Measurements from ENCODE around the gene ADAMTS17. TPM values are rescaled to one million over a fixed set of nuclear protein-coding genes. Genes with fewer than 3 reads are reported as not detected.

ADAMTS17 gene
- polyA plus RNA-seq, 2 of the 4 experiments (the other 2 are of a cell fraction): 0.05 TPM; not detected in 1

DNA sequence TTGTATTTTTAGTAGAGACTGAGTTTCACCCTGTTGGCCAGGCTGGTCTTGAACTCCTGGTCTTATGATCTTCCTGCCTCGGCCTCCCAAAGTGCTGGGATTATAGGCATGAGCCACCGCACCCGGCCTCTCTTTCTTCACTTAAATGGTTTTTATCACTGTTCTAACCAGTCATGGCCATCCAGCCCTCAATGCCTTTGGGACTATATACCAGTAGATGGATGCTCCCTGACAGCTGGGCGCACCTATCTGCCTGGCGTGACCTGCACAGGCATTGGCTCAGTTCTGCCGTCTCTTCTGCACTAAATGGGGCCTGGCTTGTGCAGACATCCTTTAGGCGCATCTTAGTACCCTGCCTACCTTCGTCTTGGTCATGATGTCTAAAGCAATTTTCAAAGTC, 233.4 kb downstream of the ADAMTS17 start:
- ATAC-seq (no peak), DNase-seq (ENCODE audit: low read depth in 1 of 2, low spot score in 1 of 2) (no peak), FAIRE-seq (no peak)
- Histone ChIP-seq H3K4me3 (no peak overlapping the region), H3K9me3 (no peaks in the 10 kb centered on the region), H3K4me2 (no peak overlapping the region), H3K4me1 (peaks cover 5% of the 10 kb centered on the region; the same call in 1 of the 3 replicates), H3K27ac (no peak overlapping the region)
- ChIA-PET CTCF (interaction anchor here (1.2 kb wide), 2 partner anchors 15 to 230 kb away, joined by 3 read pairs; no protein-coding TSS in a partner anchor), POLR2A (no interaction called here)
- TF ChIP-seq ZNF302 (CRISPR knock-in tag; IDR thresholded peaks at IDR 0.05): no peak
- no peak for TF ChIP-seq RARB (CRISPR knock-in tag; IDR thresholded peaks at IDR 0.05)
- TF ChIP-seq HOXB13 (CRISPR knock-in tag; IDR thresholded peaks at IDR 0.05; ENCODE audit: low read depth): no peak
- TF ChIP-seq, protein P1, sequence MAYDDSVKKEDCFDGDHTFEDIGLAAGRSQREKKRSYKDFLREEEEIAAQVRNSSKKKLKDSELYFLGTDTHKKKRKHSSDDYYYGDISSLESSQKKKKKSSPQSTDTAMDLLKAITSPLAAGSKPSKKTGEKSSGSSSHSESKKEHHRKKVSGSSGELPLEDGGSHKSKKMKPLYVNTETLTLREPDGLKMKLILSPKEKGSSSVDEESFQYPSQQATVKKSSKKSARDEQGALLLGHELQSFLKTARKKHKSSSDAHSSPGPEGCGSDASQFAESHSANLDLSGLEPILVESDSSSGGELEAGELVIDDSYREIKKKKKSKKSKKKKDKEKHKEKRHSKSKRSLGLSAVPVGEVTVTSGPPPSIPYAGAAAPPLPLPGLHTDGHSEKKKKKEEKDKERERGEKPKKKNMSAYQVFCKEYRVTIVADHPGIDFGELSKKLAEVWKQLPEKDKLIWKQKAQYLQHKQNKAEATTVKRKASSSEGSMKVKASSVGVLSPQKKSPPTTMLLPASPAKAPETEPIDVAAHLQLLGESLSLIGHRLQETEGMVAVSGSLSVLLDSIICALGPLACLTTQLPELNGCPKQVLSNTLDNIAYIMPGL (CRISPR knock-in tag; IDR thresholded peaks at IDR 0.05; ENCODE audit: borderline replicate concordance): no peak
- no peak for TF ChIP-seq RAD21 (conservative IDR thresholded peaks at IDR 0.05 in 1 of 2, IDR thresholded peaks at IDR 0.05 in 1 of 2)
- TF ChIP-seq SREBF2 (IDR thresholded peaks at IDR 0.05): no peak
- no peak for TF ChIP-seq ZFP36 (IDR thresholded peaks at IDR 0.05; ENCODE audit: borderline replicate concordance, partially characterized antibody)
- no peak for TF ChIP-seq CHD2 (IDR thresholded peaks at IDR 0.05; ENCODE audit: low read length, partially characterized antibody)
- no peak for TF ChIP-seq HEYL (CRISPR knock-in tag; IDR thresholded peaks at IDR 0.05)
- no peak for TF ChIP-seq FOXS1 (CRISPR knock-in tag; IDR thresholded peaks at IDR 0.05)
- TF ChIP-seq NPAS2 (CRISPR knock-in tag; IDR thresholded peaks at IDR 0.05; ENCODE audit: borderline replicate concordance): no peak
- TF ChIP-seq HES2 (IDR thresholded peaks at IDR 0.05): no peak
- no peak for TF ChIP-seq POLR2AphosphoS2 (conservative IDR thresholded peaks at IDR 0.05; ENCODE audit: low read length)
- no peak for TF ChIP-seq E2F6 (IDR thresholded peaks at IDR 0.05; ENCODE audit: borderline replicate concordance, low read depth)
- no peak for TF ChIP-seq GATA3 (IDR thresholded peaks at IDR 0.05; ENCODE audit: borderline replicate concordance)
- TF ChIP-seq TFCP2L1 (CRISPR knock-in tag; IDR thresholded peaks at IDR 0.05): no peak
- TF ChIP-seq RNF2 (IDR thresholded peaks at IDR 0.05; ENCODE audit: borderline replicate concordance, low read depth): no peak
- WGBS (ENCODE audit: missing lambda C conversion rate): 51% methylated on average over 8 of the region's 8 CpGs

DNA sequence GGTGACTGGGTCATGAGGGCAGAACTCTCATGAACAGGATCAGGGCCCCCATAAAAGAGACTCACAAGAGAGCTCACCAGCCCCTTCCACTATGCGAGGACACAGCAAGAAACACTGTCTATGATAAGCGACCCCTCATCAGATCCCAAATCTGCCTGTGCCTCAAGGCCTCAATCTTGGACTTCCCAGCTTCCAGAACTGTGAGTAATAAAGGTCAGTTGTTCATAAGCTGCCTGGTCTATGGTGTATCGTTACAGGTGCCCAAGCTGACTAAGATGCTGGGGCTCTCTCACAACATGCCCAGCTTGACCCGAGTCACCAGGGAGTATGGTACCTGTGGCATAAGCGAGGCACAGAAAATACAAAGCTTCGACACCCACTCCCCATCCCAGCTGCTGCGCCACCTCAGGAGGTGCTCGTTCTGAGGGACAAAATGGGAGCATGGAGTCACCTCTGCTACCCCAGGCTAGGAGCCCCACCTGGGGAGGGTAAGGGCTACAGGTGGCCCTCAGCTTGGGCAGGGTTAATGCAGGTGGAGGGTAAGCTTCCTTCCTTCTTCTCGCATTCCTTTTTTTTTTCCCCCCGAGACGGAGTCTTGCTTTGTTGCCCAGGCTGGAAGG, 234.1 kb downstream of the ADAMTS17 start:
- TF ChIP-seq JUN (IDR thresholded peaks at IDR 0.05): no peak
- TF ChIP-seq TFCP2L1 (CRISPR knock-in tag; IDR thresholded peaks at IDR 0.05): no peak
- TF ChIP-seq CTCF (IDR thresholded peaks at IDR 0.05): no peak
- TF ChIP-seq, protein P2, sequence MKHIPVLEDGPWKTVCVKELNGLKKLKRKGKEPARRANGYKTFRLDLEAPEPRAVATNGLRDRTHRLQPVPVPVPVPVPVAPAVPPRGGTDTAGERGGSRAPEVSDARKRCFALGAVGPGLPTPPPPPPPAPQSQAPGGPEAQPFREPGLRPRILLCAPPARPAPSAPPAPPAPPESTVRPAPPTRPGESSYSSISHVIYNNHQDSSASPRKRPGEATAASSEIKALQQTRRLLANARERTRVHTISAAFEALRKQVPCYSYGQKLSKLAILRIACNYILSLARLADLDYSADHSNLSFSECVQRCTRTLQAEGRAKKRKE (CRISPR knock-in tag; IDR thresholded peaks at IDR 0.05; ENCODE audit: low read depth): no peak
- TF ChIP-seq ELK1 (IDR thresholded peaks at IDR 0.05; ENCODE audit: low read depth, low read length): no peak
- no peak for TF ChIP-seq PHF8 (IDR thresholded peaks at IDR 0.05; ENCODE audit: borderline replicate concordance, low read depth)
- TF ChIP-seq SMC3 (IDR thresholded peaks at IDR 0.05): no peak
- TF ChIP-seq CHD2 (IDR thresholded peaks at IDR 0.05; ENCODE audit: low read length, partially characterized antibody): no peak
- TF ChIP-seq RAD21 (conservative IDR thresholded peaks at IDR 0.05 in 1 of 2, IDR thresholded peaks at IDR 0.05 in 1 of 2): no peak
- no peak for TF ChIP-seq REST (IDR thresholded peaks at IDR 0.05)
- no peak for TF ChIP-seq CBX2 (IDR thresholded peaks at IDR 0.05; ENCODE audit: borderline replicate concordance, low read depth)
- FAIRE-seq: no peak
- 0 out of 6 replicates have a peak, but pooled peaks of 1 of the 2 experiments have one; percentile 16 for ATAC-seq
- POLR2A ChIA-PET: no interaction called here
- H3K9me3 ChIP-seq: no peaks in the 10 kb centered on the region
- DNase-seq (ENCODE audit: low read depth in 1 of 2, low spot score in 1 of 2): no peak
- CTCF ChIA-PET: interaction anchor here (0.5 to 1.2 kb wide), 5 partner anchors 8 to 231 kb away, joined by 3 to 4 read pairs (median 3); no protein-coding TSS in a partner anchor
- peaks cover 5% of the 10 kb centered on the region; the same call in 1 of the 3 replicates for H3K4me1 ChIP-seq
- H3K4me2 ChIP-seq: no peak overlapping the region
- H3K27ac ChIP-seq: no peak overlapping the region
- H3K4me3 ChIP-seq: no peak overlapping the region
- 34% methylated on average over 11 of the region's 11 CpGs for WGBS (ENCODE audit: missing lambda C conversion rate)

Data from A549 (cell line).